Astrocyte (in vitro differentiated cells and primary cell): Measurements from ENCODE around the gene KCNQ5.

Experiments
- EZH2 ChIP-seq: IDR thresholded peaks from 2 replicates; pipeline ENCODE4 v1.6.1; 2012; ENCODE audit warnings: mild to moderate bottlenecking, low read length, inconsistent platforms; ENCODE audit not compliant: insufficient read depth
- TF ChIP-seq, protein P1 (sequence below): IDR thresholded peaks from 2 replicates; pipeline ENCODE4 v1.5.1; 2011; ENCODE audit warnings: low read depth, mild to moderate bottlenecking, inconsistent platforms, low read length, moderate library complexity; ENCODE audit not compliant: insufficient read depth

- TF ChIP-seq, protein P1, sequence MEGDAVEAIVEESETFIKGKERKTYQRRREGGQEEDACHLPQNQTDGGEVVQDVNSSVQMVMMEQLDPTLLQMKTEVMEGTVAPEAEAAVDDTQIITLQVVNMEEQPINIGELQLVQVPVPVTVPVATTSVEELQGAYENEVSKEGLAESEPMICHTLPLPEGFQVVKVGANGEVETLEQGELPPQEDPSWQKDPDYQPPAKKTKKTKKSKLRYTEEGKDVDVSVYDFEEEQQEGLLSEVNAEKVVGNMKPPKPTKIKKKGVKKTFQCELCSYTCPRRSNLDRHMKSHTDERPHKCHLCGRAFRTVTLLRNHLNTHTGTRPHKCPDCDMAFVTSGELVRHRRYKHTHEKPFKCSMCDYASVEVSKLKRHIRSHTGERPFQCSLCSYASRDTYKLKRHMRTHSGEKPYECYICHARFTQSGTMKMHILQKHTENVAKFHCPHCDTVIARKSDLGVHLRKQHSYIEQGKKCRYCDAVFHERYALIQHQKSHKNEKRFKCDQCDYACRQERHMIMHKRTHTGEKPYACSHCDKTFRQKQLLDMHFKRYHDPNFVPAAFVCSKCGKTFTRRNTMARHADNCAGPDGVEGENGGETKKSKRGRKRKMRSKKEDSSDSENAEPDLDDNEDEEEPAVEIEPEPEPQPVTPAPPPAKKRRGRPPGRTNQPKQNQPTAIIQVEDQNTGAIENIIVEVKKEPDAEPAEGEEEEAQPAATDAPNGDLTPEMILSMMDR: no peak
- no peak for TF ChIP-seq EZH2
These were observed 620.1 kb downstream of the KCNQ5 start for GRCh38 chr6:73242001-73242400.
